ENCODE results near the gene HAUS5. TPM values are rescaled to one million over a fixed set of nuclear protein-coding genes. Genes with fewer than 3 reads are reported as not detected.

Gene HAUS5
- total RNA-seq, 1 donor from 2014 or later: 36.1 TPM

- TF ChIP-seq CTCF (IDR thresholded peaks at IDR 0.05): no peak
- Mint-ChIP-seq H3K27me3 (no peaks in the 10 kb centered on the region), H3K36me3 (ENCODE audit: low read depth) (peaks cover 48% of the 10 kb centered on the region), H3K4me1 (peaks cover 1% of the 10 kb centered on the region), H3K9me3 (no peaks in the 10 kb centered on the region), H3K4me3 (no peak overlapping the region), H3K27ac (no peak overlapping the region)
- DNase-seq: no peak
- ATAC-seq (ENCODE audit: low read depth): no peak
- intact Hi-C loops (cut with micrococcal nuclease): no loop called here
- ChIA-PET POLR2A (interaction anchor here (0.6 kb wide), 1 partner anchor 25 kb away, joined by 4 read pairs; no protein-coding TSS in a partner anchor), CTCF (no interaction called here)
Measured at GRCh38 chr19:35618857-35619256, 6.3 kb downstream of the HAUS5 start.

DNA sequence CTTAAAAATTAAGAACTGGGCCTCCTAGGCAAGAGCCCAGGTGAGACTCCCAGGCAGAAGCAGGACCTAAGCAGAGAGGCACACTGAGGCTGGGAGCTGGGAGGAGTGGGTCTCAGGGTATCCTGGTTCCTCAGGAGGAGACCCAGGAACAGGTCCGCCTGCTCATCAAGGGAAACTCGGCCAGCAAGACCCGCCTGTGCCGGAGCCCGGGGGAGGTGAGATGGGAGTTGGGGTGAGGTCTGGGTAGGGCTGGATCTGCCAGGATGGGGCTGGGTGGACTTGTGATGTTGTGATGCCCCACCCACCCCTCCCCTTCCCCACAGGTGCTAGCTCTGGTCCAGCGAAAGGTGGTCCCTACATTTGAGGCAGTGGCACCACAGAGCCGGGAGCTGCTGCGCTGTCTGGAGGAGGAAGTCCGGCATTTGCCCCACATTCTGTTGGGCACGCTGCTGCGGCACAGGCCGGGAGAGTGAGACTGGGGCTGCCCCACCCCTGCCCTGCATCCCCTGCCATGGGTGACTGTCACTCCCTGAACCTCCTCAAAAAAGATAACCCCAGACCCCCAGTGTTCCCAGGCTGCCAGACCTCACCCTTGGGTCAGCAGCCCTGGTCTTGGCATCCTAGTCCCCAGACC lies 6.9 kb downstream of the HAUS5 start:
- intact Hi-C loops (cut with micrococcal nuclease): no loop called here
- no peaks in the 10 kb centered on the region for H3K27me3 Mint-ChIP-seq
- ChIA-PET POLR2A (interaction anchor here (0.6 kb wide), 1 partner anchor 24 kb away, joined by 4 read pairs; no protein-coding TSS in a partner anchor), CTCF (no interaction called here)
- ATAC-seq (ENCODE audit: low read depth): no peak
- TF ChIP-seq CTCF (IDR thresholded peaks at IDR 0.05): no peak
- no peaks in the 10 kb centered on the region for H3K9me3 Mint-ChIP-seq
- H3K4me1 Mint-ChIP-seq: peaks cover 1% of the 10 kb centered on the region
- no peak overlapping the region for H3K4me3 Mint-ChIP-seq
- H3K27ac Mint-ChIP-seq: no peak overlapping the region
- DNase-seq: no peak
- peaks cover 48% of the 10 kb centered on the region for H3K36me3 Mint-ChIP-seq (ENCODE audit: low read depth)

GRCh38 chr19:35620001-35620400 lies 7.5 kb downstream of the HAUS5 start:
- ATAC-seq (ENCODE audit: low read depth) (no peak), DNase-seq (no peak)
- TF ChIP-seq CTCF (IDR thresholded peaks at IDR 0.05): no peak
- Mint-ChIP-seq H3K27ac (no peak overlapping the region), H3K9me3 (no peaks in the 10 kb centered on the region), H3K4me1 (no peaks in the 10 kb centered on the region), H3K4me3 (no peak overlapping the region), H3K27me3 (no peaks in the 10 kb centered on the region), H3K36me3 (ENCODE audit: low read depth) (peaks cover 45% of the 10 kb centered on the region)
- POLR2A ChIA-PET: no interaction called here
- intact Hi-C loops (cut with micrococcal nuclease): no loop called here
- CTCF ChIA-PET: no interaction called here

DNA sequence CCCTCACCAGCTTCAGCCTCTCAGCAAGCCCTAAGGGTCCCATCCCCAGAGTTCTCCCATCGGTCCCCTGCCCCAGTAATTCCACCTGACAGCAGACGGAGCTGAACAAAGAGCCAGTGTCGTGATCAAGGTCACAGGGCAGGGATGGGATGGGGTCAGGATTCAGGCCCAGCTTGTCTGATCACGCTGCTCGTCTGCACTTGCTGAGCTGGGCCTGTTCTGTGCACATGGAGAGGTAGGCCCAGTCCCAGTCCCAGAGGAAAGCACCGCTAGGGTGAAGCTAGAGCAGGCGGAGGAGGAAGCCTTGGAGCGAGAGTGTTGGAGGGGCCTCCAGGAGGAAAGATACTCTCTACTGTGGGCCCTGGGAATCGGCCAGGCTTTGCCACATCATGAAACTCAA lies 9.2 kb downstream of the HAUS5 start:
- H3K36me3 Mint-ChIP-seq (ENCODE audit: low read depth): peaks cover 41% of the 10 kb centered on the region
- ChIA-PET CTCF (no interaction called here), POLR2A (interaction anchor here (0.5 to 1.7 kb wide), 2 partner anchors 12 to 14 kb away, joined by 5 to 7 read pairs; no protein-coding TSS in a partner anchor)
- no peak overlapping the region for H3K27ac Mint-ChIP-seq
- DNase-seq (no peak), ATAC-seq (ENCODE audit: low read depth) (no peak)
- intact Hi-C loops (cut with micrococcal nuclease): no loop called here
- TF ChIP-seq CTCF (IDR thresholded peaks at IDR 0.05): no peak
- H3K4me3 Mint-ChIP-seq: no peak overlapping the region
- H3K4me1 Mint-ChIP-seq: no peaks in the 10 kb centered on the region
- H3K9me3 Mint-ChIP-seq: no peaks in the 10 kb centered on the region
- H3K27me3 Mint-ChIP-seq: no peaks in the 10 kb centered on the region

- Mint-ChIP-seq H3K4me3 (no peak overlapping the region), H3K27me3 (no peaks in the 10 kb centered on the region), H3K36me3 (ENCODE audit: low read depth) (peaks cover 32% of the 10 kb centered on the region), H3K4me1 (no peaks in the 10 kb centered on the region), H3K9me3 (no peaks in the 10 kb centered on the region), H3K27ac (no peak overlapping the region)
- no peak for TF ChIP-seq CTCF (IDR thresholded peaks at IDR 0.05)
- POLR2A ChIA-PET: interaction anchor here (1.1 to 1.7 kb wide), 2 partner anchors 10 to 13 kb away, joined by 3 to 5 read pairs; partner anchors contain the start of gene HAUS5
- CTCF ChIA-PET: no interaction called here
- ATAC-seq (ENCODE audit: low read depth): no peak
- intact Hi-C loops (cut with micrococcal nuclease): no loop called here
- no peak for DNase-seq
Measured at GRCh38 chr19:35622750-35623149, 10.2 kb downstream of the HAUS5 start.

Data from activated B cell treated with CpG ODN at 0.5 μM for 24 hours (primary cell).